Esophagus mucosa (tissue), 1 donor: ENCODE results near the gene CPED1. TPM values are rescaled to one million over a fixed set of nuclear protein-coding genes. Genes with fewer than 3 reads are reported as not detected.
A peak's percentile ranks its signal among the peaks of the same experiment; 100 is the strongest.

Experiments
- ATAC-seq: fragments of 200-7000 bp; cut with Tn5 transposase; one replicate; pipeline ENCODE4 v1.9.1; 2020
- total RNA-seq: library from RNA; stranded (reverse); gene quantifications from one replicate; pipeline ENCODE4 v1.2.4, GENCODE V29; 2023
- donor health status: DM: yes; HTN: yes; CAD: no.

CPED1 gene
- total RNA-seq, 1 donor from 2014 or later, result 0.76 TPM

DNA sequence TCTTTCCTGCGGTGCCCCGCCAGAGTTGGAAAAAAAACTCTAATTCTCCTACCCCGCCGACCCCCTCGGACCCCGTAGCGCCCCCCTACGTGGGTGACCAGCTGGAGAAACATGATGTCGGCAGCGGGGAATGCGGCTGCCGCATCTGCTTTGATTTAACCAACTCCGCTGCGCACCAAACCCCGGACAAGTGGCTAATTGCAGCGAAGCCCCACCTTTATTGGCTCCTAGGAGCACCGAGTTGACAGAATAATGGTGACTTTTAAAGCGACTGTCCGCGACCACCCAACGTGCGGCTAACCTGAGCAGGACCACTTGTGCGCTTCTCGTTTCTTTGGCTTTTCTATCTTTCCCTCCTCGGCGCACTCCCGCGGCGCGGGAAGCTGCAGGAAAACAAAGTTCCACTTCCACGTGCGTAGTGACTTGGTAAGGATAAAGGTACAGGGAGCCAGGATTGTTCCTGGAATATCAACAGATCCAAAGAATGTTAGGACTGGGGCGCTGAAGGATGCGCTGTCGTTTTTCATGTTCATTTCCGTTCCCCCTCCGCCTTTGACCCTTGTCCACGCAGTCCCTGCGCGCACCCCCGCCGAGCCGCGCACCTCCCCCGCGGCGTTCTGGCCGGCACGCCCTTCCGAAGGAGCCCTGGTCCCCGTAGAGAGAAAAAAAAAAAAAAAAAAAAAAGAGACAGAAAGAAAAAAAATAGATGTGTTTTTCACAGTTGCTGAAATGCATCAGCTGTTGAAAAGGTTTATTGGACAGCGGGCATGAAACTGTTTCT lies 341.7 kb downstream of the CPED1 start:
- ATAC-seq, result peak; percentile 19

DNA sequence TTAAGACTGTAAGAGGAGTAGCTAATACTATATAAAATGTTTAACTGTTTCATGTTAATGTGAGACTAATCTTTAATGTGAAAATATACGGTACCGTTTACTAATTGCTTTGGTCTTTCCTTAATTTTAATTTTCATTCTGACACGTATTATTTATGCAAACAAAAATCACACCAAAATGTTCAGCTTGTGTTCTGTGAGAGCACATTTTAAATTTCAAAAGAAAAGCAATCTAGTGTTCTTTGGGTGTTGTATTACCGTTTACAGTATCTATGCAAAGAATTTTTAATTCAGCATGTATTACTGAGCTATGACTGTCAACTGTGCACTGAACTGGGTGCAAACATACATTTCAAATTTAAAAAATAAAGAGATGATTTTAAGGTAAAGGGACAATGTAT lies 342.5 kb downstream of the CPED1 start:
- ATAC-seq, result no peak

DNA sequence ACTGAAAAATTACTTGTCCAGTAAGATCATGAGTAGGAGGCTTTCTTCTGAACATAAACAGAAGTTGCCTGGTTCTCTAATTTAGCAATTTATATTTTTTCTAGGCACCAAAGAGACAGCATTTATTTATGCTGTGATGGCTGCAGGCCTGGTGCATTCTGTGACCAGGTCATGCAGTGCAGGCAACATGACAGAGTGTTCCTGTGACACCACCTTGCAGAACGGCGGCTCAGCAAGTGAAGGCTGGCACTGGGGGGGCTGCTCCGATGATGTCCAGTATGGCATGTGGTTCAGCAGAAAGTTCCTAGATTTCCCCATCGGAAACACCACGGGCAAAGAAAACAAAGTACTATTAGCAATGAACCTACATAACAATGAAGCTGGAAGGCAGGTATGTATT lies 343.1 kb downstream of the CPED1 start:
- no peak for ATAC-seq

DNA sequence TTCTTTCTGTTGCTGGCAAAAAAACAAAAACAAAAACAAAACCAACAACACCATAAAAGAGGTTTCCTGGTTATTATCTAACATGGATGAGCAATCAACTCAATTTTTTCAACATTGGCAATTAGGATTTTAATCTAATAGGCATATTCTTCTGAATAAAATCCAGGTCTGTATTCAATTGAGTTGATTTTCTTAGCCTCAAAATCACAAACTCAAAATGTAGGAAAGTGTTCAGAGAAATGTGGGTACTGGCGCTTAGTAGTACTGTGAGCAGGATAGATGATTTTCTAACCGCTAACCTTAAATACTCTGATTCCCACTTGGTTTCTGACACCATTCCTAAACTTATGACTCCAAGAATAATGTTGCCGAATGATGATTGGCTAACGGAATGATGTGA lies 345.9 kb downstream of the CPED1 start:
- ATAC-seq, result no peak

DNA sequence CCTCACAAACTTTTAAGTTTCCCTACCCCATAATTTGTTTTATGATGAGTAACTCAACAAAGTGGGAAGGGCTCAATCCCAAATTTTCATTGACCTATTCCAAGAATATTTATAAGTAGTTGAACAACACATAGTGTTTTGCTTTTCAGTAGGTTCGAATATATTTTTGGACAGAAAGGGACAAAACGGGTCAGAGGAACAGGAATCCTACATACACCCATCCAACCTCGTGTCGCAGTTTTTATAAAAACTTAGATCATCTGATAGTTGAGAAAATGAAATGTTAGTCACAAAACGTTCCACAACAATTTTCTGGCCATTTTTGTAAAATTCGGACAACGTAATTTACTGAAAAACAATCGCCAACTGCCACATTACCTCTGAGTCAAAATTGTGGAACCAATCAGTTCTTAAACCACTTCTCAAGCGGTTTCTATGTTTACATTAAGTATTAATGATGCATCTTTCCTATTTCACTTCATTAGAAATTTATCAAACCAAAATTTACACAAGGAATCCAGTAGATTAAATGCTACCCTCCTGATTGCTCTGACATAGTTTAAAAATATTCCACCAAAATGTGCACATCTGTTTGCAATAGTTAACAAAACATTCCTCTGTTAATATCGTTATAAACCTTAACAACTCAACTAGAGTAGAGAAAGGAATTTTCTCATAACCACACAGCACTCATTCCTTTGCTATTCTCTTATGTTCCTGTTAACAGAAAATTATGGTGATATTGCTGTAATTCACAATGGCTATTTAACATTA lies 346.6 kb downstream of the CPED1 start:
- no peak for ATAC-seq

DNA sequence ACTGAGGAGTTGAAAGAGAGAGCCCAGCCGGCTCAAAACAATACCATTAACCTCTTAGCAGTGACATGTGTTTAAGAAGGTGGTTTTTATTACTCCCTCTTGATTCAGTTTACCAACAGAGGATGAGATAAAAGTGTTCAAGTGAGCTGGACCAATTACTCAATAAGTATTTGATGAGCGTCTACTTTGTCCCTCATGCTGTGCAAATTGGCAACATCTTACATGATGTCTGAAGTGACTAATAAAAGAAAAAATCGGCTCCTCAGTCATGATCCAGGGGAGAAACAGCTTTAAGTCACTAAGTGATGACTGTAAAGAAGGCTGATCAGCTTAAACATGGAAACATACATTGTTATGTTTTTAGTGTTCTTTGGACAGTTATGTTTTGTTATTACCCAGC lies 348.1 kb downstream of the CPED1 start:
- ATAC-seq, result no peak

DNA sequence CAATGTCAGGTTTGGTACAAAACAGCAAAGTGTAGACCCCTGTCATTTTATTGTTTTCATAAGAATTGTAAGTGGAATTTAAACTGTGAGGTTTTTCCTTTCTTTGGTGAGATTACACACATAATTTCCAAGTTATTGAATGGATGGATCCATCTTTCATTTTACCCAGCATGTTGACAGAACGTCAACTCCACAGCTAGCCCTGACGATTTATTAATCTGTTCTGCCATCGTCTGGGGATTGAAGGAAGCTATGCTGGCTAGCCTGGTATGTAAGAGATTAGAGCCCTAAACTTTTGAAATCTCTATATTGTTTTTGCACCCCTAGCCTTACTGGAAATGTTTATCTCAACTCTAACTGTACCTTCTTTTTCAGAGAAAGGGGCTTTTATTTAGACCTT lies 348.9 kb downstream of the CPED1 start:
- peak; percentile 42 for ATAC-seq

DNA sequence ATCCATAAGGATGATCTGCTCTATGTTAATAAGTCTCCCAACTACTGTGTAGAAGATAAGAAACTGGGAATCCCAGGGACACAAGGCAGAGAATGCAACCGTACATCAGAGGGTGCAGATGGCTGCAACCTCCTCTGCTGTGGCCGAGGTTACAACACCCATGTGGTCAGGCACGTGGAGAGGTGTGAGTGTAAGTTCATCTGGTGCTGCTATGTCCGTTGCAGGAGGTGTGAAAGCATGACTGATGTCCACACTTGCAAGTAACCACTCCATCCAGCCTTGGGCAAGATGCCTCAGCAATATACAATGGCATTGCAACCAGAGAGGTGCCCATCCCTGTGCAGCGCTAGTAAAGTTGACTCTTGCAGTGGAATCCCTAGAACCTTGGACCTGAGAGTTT lies 350.6 kb downstream of the CPED1 start:
- ATAC-seq, result no peak

DNA sequence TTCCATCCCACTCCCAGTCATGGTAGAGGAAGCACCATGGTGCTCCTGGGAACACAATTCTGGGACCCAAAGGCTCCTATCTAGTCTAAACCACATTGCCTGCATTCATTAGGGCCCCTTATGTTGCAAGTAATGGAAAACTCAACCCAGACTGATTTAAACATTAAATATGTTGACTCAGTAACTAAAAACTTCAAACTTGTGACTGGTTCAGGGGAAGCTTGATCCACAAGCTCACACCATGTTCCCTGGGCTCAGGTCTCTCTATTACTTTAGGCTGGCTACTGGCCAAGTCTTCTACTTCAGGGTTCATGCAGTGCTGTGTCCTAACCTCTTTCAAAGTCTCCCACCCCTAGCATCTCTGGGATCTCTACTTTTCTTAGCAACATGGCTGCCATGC lies 353.4 kb downstream of the CPED1 start:
- ATAC-seq, result no peak

DNA sequence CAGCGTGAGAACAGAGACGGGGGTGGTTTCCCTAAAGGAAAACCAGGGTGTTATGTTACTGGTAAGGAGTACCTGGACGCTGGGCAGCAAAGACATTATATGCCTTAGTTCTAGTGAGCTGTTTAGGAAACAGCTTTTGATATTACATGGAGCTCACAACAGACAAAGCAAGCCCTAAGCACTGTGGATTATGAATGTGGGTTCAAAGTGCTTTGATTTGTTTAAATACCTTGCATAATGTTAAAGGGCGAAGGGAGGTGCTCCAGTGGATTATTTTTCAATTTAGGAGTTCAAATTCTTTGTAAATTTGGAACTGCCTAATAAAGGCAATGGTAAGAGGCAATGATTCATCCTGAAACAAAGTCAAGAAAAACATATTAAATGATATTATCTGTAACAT lies 354.1 kb downstream of the CPED1 start:
- no peak for ATAC-seq

DNA sequence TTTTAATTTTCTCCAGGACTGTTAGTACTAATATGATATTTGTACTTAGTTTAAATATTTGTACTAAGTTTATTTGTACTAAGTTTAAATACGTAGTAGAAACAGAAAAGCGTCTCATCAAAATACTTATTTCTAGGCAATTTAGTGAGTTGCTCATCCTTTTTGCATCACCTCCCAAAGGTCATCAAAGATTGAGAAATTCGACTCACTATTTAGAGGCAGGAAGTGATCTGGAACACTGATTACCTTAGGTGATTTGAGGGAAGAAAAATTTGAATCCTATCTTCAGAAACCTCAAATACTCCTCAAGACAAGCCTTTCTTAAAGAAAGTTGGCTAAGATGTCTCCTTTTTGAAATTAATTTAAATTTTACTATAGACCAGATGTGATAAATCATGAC lies 354.8 kb downstream of the CPED1 start:
- no peak for ATAC-seq

DNA sequence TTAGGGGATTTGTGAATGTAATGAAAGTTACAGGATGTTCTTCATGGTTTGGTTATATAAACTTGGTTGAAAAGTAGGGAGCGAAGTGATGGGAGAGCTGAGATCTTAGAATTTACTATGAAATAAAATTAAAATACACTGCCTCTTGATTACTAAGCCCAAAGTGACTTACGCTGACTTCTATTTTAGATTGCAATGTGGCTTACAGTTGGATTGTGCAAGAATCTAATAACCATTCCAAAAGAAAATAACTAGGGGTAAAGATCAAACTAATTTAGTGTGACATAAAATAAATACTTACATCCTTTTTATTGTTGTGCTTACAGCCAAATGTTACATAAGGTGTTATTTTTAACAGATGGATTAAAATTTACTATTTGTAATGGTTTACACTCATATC lies 355.6 kb downstream of the CPED1 start:
- no peak for ATAC-seq

DNA sequence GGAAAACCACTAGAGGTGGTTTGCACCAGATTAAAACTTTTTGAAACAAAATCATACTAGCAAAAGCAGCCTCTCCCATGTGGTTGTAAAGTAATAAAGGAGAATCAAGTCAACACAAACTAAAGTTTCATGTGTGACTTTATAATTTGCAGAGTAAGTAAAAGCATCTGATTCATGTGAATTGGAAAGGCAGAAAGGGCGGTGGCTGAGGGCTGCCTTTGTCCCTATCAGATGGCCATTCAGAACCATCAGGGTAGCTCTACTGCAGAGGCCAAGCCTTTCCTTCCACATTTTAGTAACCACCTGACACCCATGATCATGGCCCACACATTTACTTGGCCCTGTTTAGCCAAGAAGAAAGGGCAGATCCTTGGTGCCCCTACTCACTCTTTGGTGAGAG lies 356.0 kb downstream of the CPED1 start:
- ATAC-seq, result no peak

Other genes starting within 250 kb of the CPED1 start
- 0.92 TPM for gene TSPAN12, start 130.6 kb upstream of the CPED1 start, total RNA-seq
- gene ING3, start 37.9 kb upstream of the CPED1 start, total RNA-seq, result 9.0 TPM